ENCODE data around the gene WTIP.
"Not testable (repeated sequence)": the region's sequence is repeated elsewhere in the genome, so short reads cannot be mapped to it uniquely, and the experiment has no call there.

Gene WTIP

GRCh38 chr19:34478496-34478895 is 3.1 kb upstream of the WTIP start:
- DNase-seq (ENCODE audit: low read depth in 3 of 3) = not testable (repeated sequence)

GRCh38 chr19:34479396-34479795 is 2.2 kb upstream of the WTIP start:
- DNase-seq (ENCODE audit: low read depth in 3 of 3) = no peak

- DNase-seq (ENCODE audit: low read depth in 3 of 3) = no peak
Measured at GRCh38 chr19:34480491-34480890, 1.1 kb upstream of the WTIP start.

- no peak for DNase-seq (ENCODE audit: low read depth in 3 of 3)
Measured at GRCh38 chr19:34481861-34482379, 362 bp downstream of the WTIP start.

- no peak for DNase-seq (ENCODE audit: low read depth in 3 of 3)
Measured at GRCh38 chr19:34482380-34483250, 1.1 kb downstream of the WTIP start.

- no peak for DNase-seq (ENCODE audit: low read depth in 3 of 3)
Measured at GRCh38 chr19:34484328-34484727, 2.8 kb downstream of the WTIP start.

GRCh38 chr19:34485831-34486230 is 4.3 kb downstream of the WTIP start:
- DNase-seq (ENCODE audit: low read depth in 3 of 3) = no peak

- no peak for DNase-seq (ENCODE audit: low read depth in 3 of 3)
Measured at GRCh38 chr19:34487651-34488051, 6.1 kb downstream of the WTIP start.

GRCh38 chr19:34489175-34489574 is 7.6 kb downstream of the WTIP start:
- no peak for DNase-seq (ENCODE audit: low read depth in 3 of 3)

- no peak for DNase-seq (ENCODE audit: low read depth in 3 of 3)
Measured at GRCh38 chr19:34490141-34490766, 8.7 kb downstream of the WTIP start.

GRCh38 chr19:34493038-34493648 is 11.6 kb downstream of the WTIP start:
- no peak for DNase-seq (ENCODE audit: low read depth in 3 of 3)

- no peak for DNase-seq (ENCODE audit: low read depth in 3 of 3)
Measured at GRCh38 chr19:34493649-34494044, 12.1 kb downstream of the WTIP start.

- DNase-seq (ENCODE audit: low read depth in 3 of 3) = no peak
Measured at GRCh38 chr19:34494601-34495000, 13.0 kb downstream of the WTIP start.

GRCh38 chr19:34495416-34495815 is 13.9 kb downstream of the WTIP start:
- DNase-seq (ENCODE audit: low read depth in 3 of 3) = no peak

GRCh38 chr19:34497112-34497805 is 15.7 kb downstream of the WTIP start:
- DNase-seq (ENCODE audit: low read depth in 3 of 3) = no peak

GRCh38 chr19:34499155-34499834 is 17.7 kb downstream of the WTIP start:
- DNase-seq (ENCODE audit: low read depth in 3 of 3) = no peak

- no peak for DNase-seq (ENCODE audit: low read depth in 3 of 3)
Measured at GRCh38 chr19:34500656-34501120, 19.1 kb downstream of the WTIP start.

GRCh38 chr19:34501339-34502320 is 20.1 kb downstream of the WTIP start:
- DNase-seq (ENCODE audit: low read depth in 3 of 3) = peak; percentile 68 to 84 (median 69)

- no peak for DNase-seq (ENCODE audit: low read depth in 3 of 3)
Measured at GRCh38 chr19:34502582-34503411, 21.2 kb downstream of the WTIP start.
